ENCODE results near the gene C22orf39. TPM values are rescaled to one million over a fixed set of nuclear protein-coding genes. Genes with fewer than 3 reads are reported as not detected.

C22orf39 gene
- total and polyA plus RNA-seq, 12 donors: 27.0 to 72.5 (median 44.4) TPM

- Histone ChIP-seq H3K27me3 (no peaks in the 10 kb centered on the region), H3K36me3 (replicated peaks in 1 of 2) (peaks cover 0 to 40% of the 10 kb centered on the region in 2 donors), H3K4me1 (replicated peaks in 1 of 2) (peaks cover 15 to 21% of the 10 kb centered on the region in 2 donors), H3K9me3 (replicated peaks in 1 of 3) (no peaks in the 10 kb centered on the region), H3K4me3 (no peak overlapping the region), H3K27ac (no peak overlapping the region)
- intact Hi-C loops (cut with DNase I): loop anchor here in 1 of 2 donors (10.0 kb wide), 1 partner anchor 181 kb away; the partner anchor contains the start of gene CLTCL1
- DNase-seq: peak in 1 of 7 donors; percentile 6
- TF ChIP-seq POLR2A (IDR thresholded peaks at IDR 0.05) (no peak), CTCF (IDR thresholded peaks at IDR 0.05) (no peak)
- 74 to 82% (median 78%) methylated on average over 3 of the region's 3 CpGs for WGBS, 4 donors
Observed at GRCh38 chr22:19476023-19476422, 28.5 kb upstream of the C22orf39 start.

GRCh38 chr22:19473578-19473977, 26.1 kb upstream of the C22orf39 start:
- peak in 5 of 7 donors; percentile 23 to 56 (median 35) for DNase-seq
- Histone ChIP-seq H3K27ac (no peak overlapping the region), H3K27me3 (no peaks in the 10 kb centered on the region), H3K36me3 (replicated peaks in 1 of 2) (peaks cover 0 to 64% of the 10 kb centered on the region in 2 donors), H3K4me3 (no peak overlapping the region), H3K9me3 (replicated peaks in 1 of 3) (no peaks in the 10 kb centered on the region), H3K4me1 (replicated peaks in 1 of 2) (peaks cover 12 to 15% of the 10 kb centered on the region in 2 donors)
- TF ChIP-seq POLR2A (IDR thresholded peaks at IDR 0.05) (no peak), CTCF (IDR thresholded peaks at IDR 0.05) (no peak)
- intact Hi-C loops (cut with DNase I): loop anchor here in 1 of 2 donors (10.0 kb wide), 1 partner anchor 179 kb away; the partner anchor contains the start of gene CLTCL1
- WGBS, 4 donors: 63 to 100% (median 74%) methylated on average over 1 to 3 of the region's 3 CpGs

- peaks cover under 1 to 3% of the 10 kb centered on the region in 2 donors for H3K4me1 ChIP-seq (replicated peaks in 1 of 2)
- no peak overlapping the region for H3K4me3 ChIP-seq
- H3K27ac ChIP-seq: no peak overlapping the region
- peak in 1 of 7 donors; percentile 46 for DNase-seq
- H3K27me3 ChIP-seq: no peaks in the 10 kb centered on the region
- peaks cover 0 to 78% of the 10 kb centered on the region in 2 donors for H3K36me3 ChIP-seq (replicated peaks in 1 of 2)
- no peak for TF ChIP-seq CTCF (IDR thresholded peaks at IDR 0.05)
- TF ChIP-seq POLR2A (IDR thresholded peaks at IDR 0.05): no peak
- intact Hi-C loops (cut with DNase I): loop anchor here in 1 of 2 donors (10.0 kb wide), 1 partner anchor 177 kb away; the partner anchor contains the start of gene CLTCL1
- WGBS, 4 donors: 87 to 91% (median 89%) methylated on average over 8 of the region's 8 CpGs
- H3K9me3 ChIP-seq (replicated peaks in 1 of 3): no peaks in the 10 kb centered on the region
Observed at GRCh38 chr22:19472233-19472632, 24.7 kb upstream of the C22orf39 start.

- no peaks in the 10 kb centered on the region for H3K4me1 ChIP-seq (replicated peaks in 1 of 2)
- H3K36me3 ChIP-seq (replicated peaks in 1 of 2): peaks cover 0 to 84% of the 10 kb centered on the region in 2 donors
- DNase-seq: peak in 1 of 7 donors; percentile 43
- WGBS, 4 donors: 91 to 96% (median 93%) methylated on average over 9 to 11 of the region's 11 CpGs
- H3K4me3 ChIP-seq: no peak overlapping the region
- no peak for TF ChIP-seq CTCF (IDR thresholded peaks at IDR 0.05)
- no peaks in the 10 kb centered on the region for H3K9me3 ChIP-seq (replicated peaks in 1 of 3)
- no peaks in the 10 kb centered on the region for H3K27me3 ChIP-seq
- H3K27ac ChIP-seq: no peak overlapping the region
- intact Hi-C loops (cut with DNase I): loop anchor here in 1 of 2 donors (10.0 kb wide), 1 partner anchor 177 kb away; the partner anchor contains the start of gene CLTCL1
Observed at GRCh38 chr22:19471572-19471971, 24.1 kb upstream of the C22orf39 start.
